GM18499 (cell line): ENCODE measurements around the gene RPGRIP1L.
"Not testable (repeated sequence)": the region's sequence is repeated elsewhere in the genome, so short reads cannot be mapped to it uniquely, and the experiment has no call there.

Experiments
- ATAC-seq: cut with Tn5 transposase; IDR thresholded peaks from one replicate; pipeline ENCODE4 v1.9.1; 2021; ENCODE audit warnings: moderate number of reproducible peaks; ENCODE audit not compliant: insufficient read depth, unreplicated experiment

RPGRIP1L gene

GRCh38 chr16:53713403-53714204, 9.9 kb upstream of the RPGRIP1L start:
- no peak for ATAC-seq

DNA sequence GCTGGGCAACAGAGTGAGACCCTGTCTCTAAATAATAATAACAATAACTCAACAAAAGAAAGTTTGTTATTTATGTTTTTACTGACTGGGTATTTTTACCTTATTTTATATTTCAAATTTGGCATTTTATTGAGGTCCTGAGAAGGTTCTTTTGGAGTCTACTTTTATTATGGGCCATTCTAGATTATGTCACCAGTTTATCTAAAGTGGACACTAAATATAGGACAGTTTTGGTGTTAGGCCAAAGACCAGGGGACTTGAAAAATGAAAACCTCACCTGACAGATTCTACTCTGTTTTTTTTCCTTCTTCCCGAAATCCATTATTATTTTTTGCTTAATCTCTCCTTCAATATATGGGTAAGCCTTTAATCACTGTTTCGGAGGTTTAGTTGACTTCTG, 8.4 kb upstream of the RPGRIP1L start:
- ATAC-seq = no peak

DNA sequence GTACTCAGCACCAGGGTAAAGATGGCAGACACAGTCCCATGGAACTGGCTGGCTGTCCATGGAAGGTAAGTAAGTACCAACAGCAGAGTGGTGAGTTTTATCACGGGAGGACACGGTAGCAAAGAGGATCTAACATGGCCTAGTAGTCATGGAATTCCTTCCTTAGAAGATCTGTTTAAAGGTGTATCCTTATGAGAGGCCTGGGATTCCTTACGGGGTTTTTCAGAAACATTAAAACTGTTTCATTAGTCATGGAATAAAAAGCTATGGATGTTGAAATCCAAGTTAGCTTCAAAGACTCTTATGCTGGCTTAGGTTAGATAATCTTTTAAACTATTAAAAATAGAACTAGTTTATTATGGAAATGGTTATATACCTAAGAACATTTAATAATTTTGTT, 7.7 kb upstream of the RPGRIP1L start:
- no peak for ATAC-seq

DNA sequence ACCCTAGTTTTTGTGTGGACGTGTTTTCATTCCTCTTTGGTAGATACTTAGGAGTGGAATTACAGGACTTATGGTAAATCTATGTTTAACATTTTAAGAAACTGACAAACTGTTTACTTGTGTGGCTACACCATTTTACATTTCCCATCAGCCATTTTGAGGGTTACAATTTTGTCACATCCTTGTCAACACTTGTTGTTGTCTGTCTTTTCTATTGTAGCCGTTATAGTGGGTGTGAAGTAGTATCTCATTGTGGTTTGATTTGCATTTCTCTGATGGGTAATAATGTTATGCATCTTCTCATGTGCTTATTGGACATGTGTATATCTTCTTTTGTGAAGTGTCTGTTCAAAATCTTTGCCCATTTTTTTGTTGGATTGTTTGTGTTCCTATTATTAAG, 4.8 kb upstream of the RPGRIP1L start:
- no peak for ATAC-seq

GRCh38 chr16:53707671-53708070, 4.0 kb upstream of the RPGRIP1L start:
- ATAC-seq = no peak

GRCh38 chr16:53704445-53704813, 770 bp upstream of the RPGRIP1L start:
- no peak for ATAC-seq

DNA sequence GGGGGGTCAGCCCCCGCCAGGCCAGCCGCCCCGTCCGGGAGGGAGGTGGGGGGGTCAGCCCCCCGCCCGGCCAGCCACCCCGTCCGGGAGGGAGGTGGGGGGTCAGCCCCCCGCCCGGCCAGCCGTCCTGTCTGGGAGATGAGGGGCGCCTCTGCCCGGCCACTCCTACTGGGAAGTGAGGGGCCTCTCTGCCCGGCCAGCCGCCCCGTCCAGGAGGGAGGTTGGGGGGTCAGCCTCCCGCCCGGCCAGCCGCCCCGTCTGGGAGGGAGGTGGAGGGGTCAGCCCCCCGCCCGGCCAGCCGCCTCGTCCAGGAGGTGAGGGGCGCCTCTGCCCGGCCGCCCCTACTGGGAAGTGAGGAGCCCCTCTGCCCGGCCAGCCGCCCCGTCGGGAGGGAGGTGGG, 5.4 kb downstream of the RPGRIP1L start:
- not testable (repeated sequence) for ATAC-seq

GRCh38 chr16:53695070-53695469, 8.6 kb downstream of the RPGRIP1L start:
- ATAC-seq = no peak

GRCh38 chr16:53693320-53693719, 10.3 kb downstream of the RPGRIP1L start:
- no peak for ATAC-seq

- no peak for ATAC-seq
Measured at GRCh38 chr16:53692146-53692545, 11.5 kb downstream of the RPGRIP1L start.

DNA sequence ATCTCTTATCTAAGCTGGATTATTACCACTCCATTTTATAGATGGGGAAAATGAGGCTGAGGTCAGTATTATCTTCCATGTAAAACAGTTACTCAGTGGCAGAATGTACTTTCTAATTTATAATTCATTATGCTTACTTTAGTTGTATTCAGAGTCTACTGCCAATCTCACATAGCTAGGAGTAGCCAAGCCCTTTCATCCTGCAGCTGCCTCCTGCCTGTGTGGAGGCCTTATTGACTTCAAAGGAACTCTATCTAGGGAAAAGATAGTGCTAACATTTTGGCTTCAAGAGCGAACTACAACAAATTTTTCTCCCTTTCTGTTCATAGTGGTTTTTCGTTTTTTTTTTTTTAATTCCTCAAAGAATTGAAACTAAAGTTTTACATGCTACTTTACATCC, 12.9 kb downstream of the RPGRIP1L start:
- ATAC-seq = no peak

DNA sequence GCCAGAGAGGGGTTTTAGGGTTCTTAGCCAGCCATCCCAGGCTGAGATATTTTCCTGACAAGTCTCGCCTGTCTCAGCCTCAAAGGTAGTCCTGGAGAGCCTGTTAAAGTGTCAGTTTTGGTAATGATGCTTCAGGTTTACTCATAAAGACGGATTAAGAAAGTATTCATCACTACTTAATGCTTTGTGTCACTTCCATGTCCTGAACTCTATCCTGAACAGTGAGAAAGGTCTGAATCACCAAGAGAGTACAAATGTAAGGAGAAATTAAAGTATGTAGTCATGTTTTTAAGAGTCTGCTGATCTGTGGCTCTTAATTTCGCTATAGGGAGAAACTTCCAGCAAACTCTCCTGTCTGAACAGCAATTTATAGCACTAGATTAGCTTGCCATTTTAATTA, 14.0 kb downstream of the RPGRIP1L start:
- ATAC-seq = no peak

DNA sequence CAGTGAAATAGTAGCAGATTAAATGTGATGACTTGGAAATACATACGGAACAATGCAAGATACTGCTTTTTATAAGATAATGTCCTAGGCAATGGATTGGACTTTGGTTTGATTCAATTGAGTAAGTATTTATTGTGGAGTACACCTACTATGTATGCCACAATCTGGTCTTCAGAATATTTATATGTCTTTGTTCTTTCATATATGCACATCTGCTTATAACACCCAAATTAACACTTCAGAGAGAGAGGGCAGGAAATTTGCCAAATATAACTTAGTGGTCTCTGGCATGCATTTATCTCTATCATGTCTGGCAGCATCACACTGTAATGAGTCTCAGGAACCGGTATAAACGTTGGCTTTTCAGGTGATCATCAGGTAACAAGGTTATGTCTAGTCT, 16.9 kb downstream of the RPGRIP1L start:
- no peak for ATAC-seq

DNA sequence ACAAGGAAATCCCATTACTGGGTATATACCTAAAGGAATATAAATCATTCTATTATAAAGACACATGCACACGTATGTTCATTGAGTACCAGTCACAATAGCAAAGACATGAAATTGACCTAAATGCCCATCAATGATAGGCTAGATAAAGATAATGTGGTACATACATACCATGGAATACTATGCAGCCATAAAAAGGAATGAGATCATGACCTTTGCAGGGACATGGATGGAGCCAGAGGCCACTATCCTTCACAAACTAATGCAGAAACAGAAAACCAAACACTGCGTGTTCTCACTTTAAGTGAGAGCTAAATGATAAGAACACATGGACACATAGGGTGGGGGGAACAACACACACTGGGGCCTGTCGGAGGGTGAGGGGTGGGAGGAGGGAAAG, 18.3 kb downstream of the RPGRIP1L start:
- not testable (repeated sequence) for ATAC-seq

DNA sequence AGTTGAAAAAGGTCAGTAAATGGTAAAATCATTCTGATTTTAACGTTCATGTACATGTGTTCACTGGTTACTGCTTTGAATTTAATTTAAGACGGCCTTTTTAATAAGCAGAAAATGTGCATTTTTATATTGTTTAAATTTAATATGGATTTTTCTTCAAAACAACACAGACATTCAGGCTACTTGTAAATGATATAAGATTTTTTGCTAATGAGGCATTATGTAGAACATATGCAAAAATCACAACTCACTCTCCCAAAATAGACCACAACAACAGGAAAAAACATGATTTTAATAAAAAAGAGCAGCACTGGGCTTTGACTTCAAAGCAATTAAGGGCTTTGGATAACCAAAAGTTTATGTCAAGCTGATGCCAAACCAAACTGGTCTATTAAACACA, 22.3 kb downstream of the RPGRIP1L start:
- no peak for ATAC-seq

DNA sequence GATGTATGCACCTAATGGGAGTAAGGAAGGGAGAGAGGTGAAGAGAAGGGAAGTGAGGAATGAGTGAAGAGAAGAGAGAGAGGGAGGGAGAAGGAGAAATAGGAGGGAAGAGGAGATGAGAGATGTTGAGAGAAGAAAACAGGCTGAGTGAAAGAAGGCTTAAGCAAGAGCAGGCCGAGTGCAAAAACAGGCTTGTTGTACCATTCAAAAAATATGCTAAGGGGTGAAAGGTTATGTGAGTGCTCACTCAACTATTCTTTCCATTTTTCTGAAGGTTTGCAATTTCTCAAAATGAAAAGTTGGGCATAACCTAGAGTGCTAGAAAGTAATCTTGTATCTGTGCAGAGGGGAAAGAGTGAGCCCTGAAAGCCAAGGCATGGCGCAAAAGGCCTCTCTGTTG, 22.9 kb downstream of the RPGRIP1L start:
- ATAC-seq = no peak

DNA sequence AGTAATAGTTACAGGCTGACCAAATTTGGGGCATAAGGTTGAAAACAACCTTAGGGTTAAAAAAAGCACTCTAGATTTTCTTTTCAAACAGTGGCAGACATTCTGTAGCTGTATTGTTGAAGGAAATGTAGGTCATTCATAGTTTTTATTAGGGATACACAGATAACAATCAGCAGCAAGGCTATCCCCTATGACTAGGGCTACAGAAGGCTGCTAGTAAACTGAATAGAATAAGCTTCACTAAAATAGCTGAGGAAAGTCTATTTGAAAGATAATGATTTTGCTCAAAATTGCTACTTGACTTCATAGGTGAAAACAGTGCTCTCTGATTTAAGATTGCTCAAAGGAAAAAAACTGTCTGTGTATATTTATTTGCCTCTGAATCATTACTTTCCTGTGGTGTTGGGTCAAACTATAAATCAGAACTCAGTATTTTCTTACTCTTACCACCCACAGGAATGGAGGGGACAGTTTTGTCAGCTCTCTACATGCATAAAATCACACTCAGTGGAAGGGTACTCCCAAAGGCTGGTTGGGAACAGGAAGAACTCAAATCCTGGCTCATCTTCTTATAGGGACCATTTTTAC, 24.8 kb downstream of the RPGRIP1L start:
- no peak for ATAC-seq

DNA sequence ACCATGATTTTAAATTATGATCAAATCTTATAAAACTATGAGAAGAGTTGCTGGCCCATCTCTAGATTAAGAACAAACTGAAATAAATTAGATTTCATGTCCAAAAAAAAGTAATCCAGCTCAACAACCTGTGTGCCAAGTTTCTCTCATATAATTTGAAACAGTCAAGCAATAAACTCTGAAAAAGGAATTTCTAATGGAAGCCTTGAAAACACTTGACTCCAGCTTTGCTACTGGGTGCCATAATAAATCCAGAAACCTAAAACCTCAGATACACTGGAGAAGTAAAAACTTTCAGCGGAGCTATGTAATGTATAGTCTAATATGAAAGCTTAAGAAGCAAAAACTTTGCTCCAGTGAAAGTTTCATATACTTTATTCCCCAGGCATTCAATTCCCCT, 25.5 kb downstream of the RPGRIP1L start:
- ATAC-seq = no peak

DNA sequence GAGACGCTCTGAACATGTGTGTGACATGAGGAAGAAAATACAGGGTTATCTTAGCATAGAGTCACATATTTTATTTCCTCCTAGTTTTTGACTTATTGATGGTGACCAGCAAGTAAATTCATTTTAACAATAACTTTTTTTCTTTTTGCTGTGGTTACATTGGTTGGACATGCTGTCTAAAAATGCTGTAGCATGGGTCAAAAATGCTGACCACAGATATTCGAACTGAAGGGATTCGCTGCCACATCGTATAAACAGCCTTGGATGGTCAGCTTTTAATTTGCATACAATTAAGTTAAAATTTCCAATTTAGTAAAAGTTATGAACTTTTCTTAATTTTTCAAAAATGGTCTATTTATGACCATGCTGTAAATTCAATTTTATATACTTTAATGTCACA, 30.5 kb downstream of the RPGRIP1L start:
- ATAC-seq = no peak

DNA sequence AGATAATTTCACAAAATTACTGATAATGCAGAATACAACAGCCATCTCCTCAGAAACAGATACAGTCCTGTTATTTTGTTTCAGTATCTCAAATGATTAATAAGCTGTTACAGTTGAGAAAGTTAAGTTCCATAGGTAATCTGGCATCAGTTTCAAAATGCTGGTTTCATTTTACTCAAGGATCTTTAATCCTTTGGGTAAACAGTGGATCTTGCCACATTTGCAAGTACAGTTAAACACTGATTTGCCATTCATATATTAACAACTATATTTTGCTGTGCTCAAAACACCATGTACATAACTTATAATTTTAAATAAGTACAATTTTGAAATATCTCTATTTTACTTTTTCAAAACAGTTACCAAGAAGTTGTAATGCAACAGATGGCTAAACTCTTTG, 31.2 kb downstream of the RPGRIP1L start:
- no peak for ATAC-seq

GRCh38 chr16:53668869-53669268, 34.8 kb downstream of the RPGRIP1L start:
- ATAC-seq = no peak

GRCh38 chr16:53666786-53667415, 36.8 kb downstream of the RPGRIP1L start:
- no peak for ATAC-seq
